ENCODE measurements around the gene SMARCD2.

Gene SMARCD2

GRCh38 chr17:63786971-63787711, 55.3 kb downstream of the SMARCD2 start:
- TF ChIP-seq CTCF (IDR thresholded peaks at IDR 0.05; ENCODE audit: insufficient read depth, missing control alignments), result no peak
- no peak for DNase-seq (ENCODE audit: insufficient read length, low spot score)
- no peak for FAIRE-seq

- FAIRE-seq (no peak), DNase-seq (ENCODE audit: insufficient read length, low spot score) (no peak)
- no peak for TF ChIP-seq CTCF (IDR thresholded peaks at IDR 0.05; ENCODE audit: insufficient read depth, missing control alignments)
Observed at GRCh38 chr17:63786117-63786516, 56.4 kb downstream of the SMARCD2 start.

- FAIRE-seq, result no peak
- no peak for TF ChIP-seq CTCF (IDR thresholded peaks at IDR 0.05; ENCODE audit: insufficient read depth, missing control alignments)
- no peak for DNase-seq (ENCODE audit: insufficient read length, low spot score)
Observed at GRCh38 chr17:63785556-63785955, 56.9 kb downstream of the SMARCD2 start.

GRCh38 chr17:63783522-63783921, 59.0 kb downstream of the SMARCD2 start:
- TF ChIP-seq CTCF (IDR thresholded peaks at IDR 0.05; ENCODE audit: insufficient read depth, missing control alignments), result no peak
- no peak for FAIRE-seq
- DNase-seq (ENCODE audit: insufficient read length, low spot score), result no peak
